8988T (cell line): ENCODE measurements around the gene BTN2A1.
"Not testable (repeated sequence)": the region's sequence is repeated elsewhere in the genome, so short reads cannot be mapped to it uniquely, and the experiment has no call there.

Source experiments
- DNase-seq: peaks from one replicate; pipeline ENCODE4 v3.0.0; 2011

The BTN2A1 gene

GRCh38 chr6:26500102-26500501, 42.3 kb downstream of the BTN2A1 start, which contains the start of gene BTN1A1:
Gene BTN1A1 (plus strand): TSS chr6:26500303. CDS start chr6:26501287, 984 bp downstream.
- no peak for DNase-seq

- no peak for DNase-seq
These were observed 43.8 kb downstream of the BTN2A1 start for GRCh38 chr6:26501482-26501986.

GRCh38 chr6:26502165-26502564, 44.4 kb downstream of the BTN2A1 start:
- no peak for DNase-seq

- DNase-seq = no peak
These were observed 44.9 kb downstream of the BTN2A1 start for GRCh38 chr6:26502626-26503025.

- DNase-seq = no peak
These were observed 49.9 kb downstream of the BTN2A1 start for GRCh38 chr6:26507658-26508057.

GRCh38 chr6:26511033-26511432, 53.3 kb downstream of the BTN2A1 start:
- not testable (repeated sequence) for DNase-seq

- no peak for DNase-seq
These were observed 57.2 kb downstream of the BTN2A1 start for GRCh38 chr6:26514984-26515383.

GRCh38 chr6:26516481-26517427, 59.0 kb downstream of the BTN2A1 start:
- DNase-seq = no peak
